GM21381 (cell line): Measurements from ENCODE around the gene DLG1.
"Not testable (repeated sequence)": the region's sequence is repeated elsewhere in the genome, so short reads cannot be mapped to it uniquely, and the experiment has no call there.

Experiments used
- ATAC-seq: cut with Tn5 transposase; IDR thresholded peaks from one replicate; pipeline ENCODE4 v1.9.1; 2021; ENCODE audit warnings: mild to moderate bottlenecking, moderate library complexity; ENCODE audit not compliant: unreplicated experiment

DLG1 gene

GRCh38 chr3:197035577-197035976 lies 262.8 kb downstream of the DLG1 start:
- no peak for ATAC-seq

- ATAC-seq, result not testable (repeated sequence)
These were observed 263.6 kb downstream of the DLG1 start for GRCh38 chr3:197034778-197035177.

GRCh38 chr3:197033764-197034163 lies 264.6 kb downstream of the DLG1 start:
- ATAC-seq, result not testable (repeated sequence)

GRCh38 chr3:197031315-197032285 lies 266.8 kb downstream of the DLG1 start:
- ATAC-seq, result no peak

GRCh38 chr3:197030379-197031314 lies 267.8 kb downstream of the DLG1 start:
- ATAC-seq, result no peak

- peak; percentile 67 for ATAC-seq
These were observed 268.8 kb downstream of the DLG1 start, which contains the start of gene MELTF for GRCh38 chr3:197029511-197030167. MELTF (minus strand) TSS chr3:197029817; CDS start chr3:197029702, 115 bp downstream.

- ATAC-seq, result peak; percentile 30
These were observed 269.5 kb downstream of the DLG1 start for GRCh38 chr3:197028728-197029510.

GRCh38 chr3:197027896-197028727 lies 270.3 kb downstream of the DLG1 start:
- ATAC-seq, result no peak

GRCh38 chr3:197027151-197027895 lies 271.1 kb downstream of the DLG1 start:
- ATAC-seq, result no peak

- ATAC-seq, result no peak
These were observed 271.9 kb downstream of the DLG1 start for GRCh38 chr3:197026481-197026866.

- ATAC-seq, result no peak
These were observed 272.5 kb downstream of the DLG1 start for GRCh38 chr3:197025736-197026480.

- ATAC-seq, result no peak
These were observed 273.3 kb downstream of the DLG1 start for GRCh38 chr3:197024881-197025735.

- no peak for ATAC-seq
These were observed 274.3 kb downstream of the DLG1 start for GRCh38 chr3:197023998-197024651.

- peak; percentile 58 for ATAC-seq
These were observed 275.0 kb downstream of the DLG1 start for GRCh38 chr3:197023241-197023997.

- ATAC-seq, result peak; percentile 28
These were observed 275.8 kb downstream of the DLG1 start for GRCh38 chr3:197022405-197023231.
